Upper lobe of left lung (tissue), 4 donors: ENCODE data around the gene ZNF641.

Source experiments
- CTCF ChIP-seq, 6 experiments: fragments of 450-650 bp in 4 of 6; fragments of 200-600 bp in 2 of 6; sonication (generic) in 2 of 6; IDR thresholded peaks; one replicate each; pipeline ENCODE4 v1.5.1; 2016 to 2019; ENCODE audit warnings: antibody characterized with exemption in 6 of 6
- EP300 ChIP-seq, 4 donors: sonication (generic); formaldehyde crosslinking; IDR thresholded peaks; one replicate each; pipeline ENCODE4 v1.5.1; 2017; ENCODE audit warnings: antibody characterized with exemption in 4 of 4, control low read depth in 2 of 4

DNA sequence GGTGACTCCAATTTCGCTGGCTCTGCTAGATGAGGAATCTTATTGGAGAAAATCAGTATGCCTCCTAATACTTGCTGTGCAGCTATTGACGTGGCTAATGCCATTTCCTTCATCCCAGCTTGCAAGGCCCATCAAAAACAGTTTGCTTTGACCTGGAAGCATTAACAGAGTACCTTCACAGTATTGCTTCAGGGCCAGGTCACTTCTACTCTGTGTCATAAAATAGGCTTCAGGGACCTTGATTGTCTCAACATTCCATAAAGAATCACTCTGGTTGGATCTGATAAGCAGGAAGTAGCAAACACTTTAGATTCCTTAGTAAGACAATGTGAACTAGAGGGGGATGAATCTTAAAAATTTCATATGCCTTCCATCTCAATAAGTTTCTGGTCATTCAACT, 26.9 kb upstream of the ZNF641 start:
- TF ChIP-seq EP300 (IDR thresholded peaks at IDR 0.05) (no peak), CTCF (IDR thresholded peaks at IDR 0.05) (no peak)
